ENCODE measurements around the gene TBL1Y.
A peak's percentile ranks its signal among the peaks of the same experiment; 100 is the strongest.

TBL1Y gene

GRCh38 chrY:7094365-7094764, 183.9 kb downstream of the TBL1Y start:
- no peak for DNase-seq

GRCh38 chrY:7097021-7097420, 186.5 kb downstream of the TBL1Y start:
- DNase-seq: no peak

- peak; percentile 15 for DNase-seq
These were observed 189.2 kb downstream of the TBL1Y start for GRCh38 chrY:7099742-7100141.

DNA sequence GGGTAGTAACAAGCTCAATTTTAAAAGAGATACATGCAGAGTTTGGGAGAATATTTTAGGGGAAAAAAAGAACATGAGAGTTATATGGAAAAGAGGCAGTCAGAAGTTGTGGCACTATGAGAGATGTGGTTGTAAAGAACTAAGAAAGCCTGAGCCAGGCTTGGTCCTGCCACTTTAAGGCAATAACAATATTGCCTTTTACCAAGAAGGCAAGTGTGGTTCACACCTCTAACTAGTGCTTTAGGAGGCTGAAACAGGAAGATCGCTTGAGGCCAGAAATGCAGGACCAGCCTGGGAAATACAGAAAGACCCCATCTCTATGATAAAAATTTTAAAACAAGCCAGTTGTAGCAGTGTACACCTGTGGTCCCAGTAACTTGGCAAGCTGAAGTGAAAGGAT, 192.2 kb downstream of the TBL1Y start:
- DNase-seq: no peak

DNA sequence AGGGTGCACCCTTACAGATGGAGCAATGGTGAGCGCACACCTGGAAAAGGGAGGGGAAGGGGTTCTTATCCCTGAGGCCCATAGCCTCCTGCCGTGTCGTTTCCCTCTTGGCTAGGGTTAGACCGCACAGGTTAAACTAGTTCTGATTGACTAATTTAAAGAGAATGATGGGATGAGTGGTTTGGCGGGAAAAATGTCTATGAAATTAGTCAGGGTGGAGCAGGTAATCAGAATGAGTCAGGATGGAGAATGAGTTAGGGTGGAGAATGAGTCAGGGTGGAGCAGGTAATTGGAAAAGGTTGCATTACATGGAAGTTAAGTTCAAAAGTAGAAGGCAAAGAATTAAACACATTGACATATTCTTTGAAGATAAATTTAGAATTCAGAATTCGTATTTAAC, 196.7 kb downstream of the TBL1Y start:
- DNase-seq: no peak

DNA sequence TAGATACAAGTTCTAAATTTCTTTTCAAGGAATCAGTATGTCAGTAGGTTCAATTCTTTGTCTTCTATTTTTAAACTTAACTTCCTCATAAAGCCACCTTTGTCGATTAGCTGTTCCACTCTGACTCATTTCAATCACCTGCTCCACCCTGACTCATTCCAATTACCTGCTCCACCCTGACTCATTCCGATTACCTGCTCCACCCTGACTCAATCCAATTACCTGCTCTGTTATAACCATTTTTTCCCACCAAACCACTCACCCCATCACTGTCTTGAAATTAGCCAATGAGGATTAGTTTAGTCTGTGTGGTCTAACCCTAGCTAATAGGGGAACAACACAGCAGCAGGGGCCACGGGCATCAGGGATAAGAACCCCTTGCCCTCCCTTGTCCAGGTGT, 199.6 kb downstream of the TBL1Y start:
- no peak for DNase-seq

- no peak for DNase-seq
These were observed 205.4 kb downstream of the TBL1Y start for GRCh38 chrY:7115871-7116270.

DNA sequence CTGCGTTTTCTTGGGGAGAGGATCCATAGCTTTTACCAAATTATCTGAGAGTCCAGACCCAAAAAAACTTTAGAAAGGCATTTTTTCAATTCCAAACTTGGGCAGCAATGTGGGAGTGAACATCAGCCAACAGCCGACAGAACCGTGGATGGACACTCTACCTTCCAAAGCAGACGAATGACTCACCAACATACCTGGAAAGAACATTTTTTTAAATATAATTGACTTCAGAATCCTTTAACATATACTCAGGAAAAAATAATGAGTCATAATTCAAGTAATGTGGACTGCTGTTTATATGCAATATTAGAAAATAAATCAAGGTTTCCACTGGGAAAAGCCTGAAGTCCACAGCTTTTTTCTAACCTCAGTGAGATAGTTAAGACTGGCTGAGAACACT, 211.7 kb downstream of the TBL1Y start:
- DNase-seq: no peak

- DNase-seq: no peak
These were observed 214.9 kb downstream of the TBL1Y start for GRCh38 chrY:7125136-7126056.

DNA sequence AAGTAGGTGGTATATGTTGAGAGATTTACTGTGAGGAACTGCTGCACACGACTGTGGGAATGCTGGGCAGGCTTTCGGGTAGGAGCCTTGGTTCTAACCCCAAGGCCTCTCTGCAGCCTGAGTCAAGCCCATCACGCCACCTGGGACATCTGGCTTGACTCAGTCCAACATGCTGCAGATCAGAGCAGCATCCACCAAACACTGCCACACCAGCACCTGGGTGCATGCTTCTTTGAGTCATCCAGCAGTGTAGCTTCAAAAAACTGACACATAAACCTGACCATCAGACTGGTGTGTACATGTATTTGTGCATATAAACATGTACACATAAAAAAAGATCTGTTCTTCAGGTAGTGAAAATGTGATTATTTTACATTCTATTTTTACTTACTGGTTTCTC, 217.7 kb downstream of the TBL1Y start:
- DNase-seq: no peak
